GM23248 (cell line): Measurements from ENCODE around the gene ADRB2. TPM values are rescaled to one million over a fixed set of nuclear protein-coding genes. Genes with fewer than 3 reads are reported as not detected.

Source experiments
- DNase-seq: peaks from one replicate; pipeline ENCODE4 v3.0.0-alpha.2; 2015
- H2AFZ ChIP-seq: fragments of 200-600 bp; sonication (generic); 2 replicates; pipeline ENCODE4 v1.6.1; 2016; ENCODE audit warnings: antibody characterized with exemption
- H3F3A ChIP-seq: fragments of 200-600 bp; sonication (generic); 2 replicates; pipeline ENCODE4 v1.6.1; 2016; ENCODE audit warnings: mild to moderate bottlenecking, antibody characterized with exemption, mixed run types; ENCODE audit not compliant: insufficient read depth
- H3K27ac ChIP-seq: fragments of 200-600 bp; sonication (generic); 2 replicates; pipeline ENCODE4 v1.5.1; 2016; ENCODE audit warnings: mild to moderate bottlenecking
- H3K27me3 ChIP-seq: fragments of 200-600 bp; sonication (generic); replicated peaks from 2 replicates; pipeline ENCODE4 v1.6.1; 2016; ENCODE audit warnings: mild to moderate bottlenecking; ENCODE audit not compliant: insufficient read depth
- H3K36me3 ChIP-seq: fragments of 200-600 bp; sonication (generic); 2 replicates; pipeline ENCODE4 v1.6.1; 2016; ENCODE audit warnings: low read depth, mild to moderate bottlenecking
- H3K4me1 ChIP-seq: fragments of 200-600 bp; sonication (generic); 2 replicates; pipeline ENCODE4 v1.6.1; 2016; ENCODE audit warnings: mild to moderate bottlenecking; ENCODE audit not compliant: insufficient read depth
- H3K4me2 ChIP-seq: fragments of 200-600 bp; sonication (generic); one replicate; pipeline ENCODE4 v1.6.1; 2016; ENCODE audit warnings: mild to moderate bottlenecking; ENCODE audit not compliant: unreplicated experiment
- H3K4me3 ChIP-seq: fragments of 200-600 bp; sonication (generic); 2 replicates; pipeline ENCODE4 v1.5.1; 2016; ENCODE audit warnings: mild to moderate bottlenecking
- H3K79me2 ChIP-seq: fragments of 200-600 bp; sonication (generic); 2 replicates; pipeline ENCODE4 v1.6.1; 2016; ENCODE audit warnings: mild to moderate bottlenecking; ENCODE audit not compliant: insufficient read depth
- H3K9ac ChIP-seq: fragments of 200-600 bp; sonication (generic); 2 replicates; pipeline ENCODE4 v1.6.1; 2016; ENCODE audit warnings: mild to moderate bottlenecking
- H3K9me2 ChIP-seq: fragments of 200-600 bp; sonication (generic); 2 replicates; pipeline ENCODE4 v1.6.1; 2016; ENCODE audit warnings: mixed run types, mild to moderate bottlenecking, moderate library complexity; ENCODE audit not compliant: insufficient read depth
- H3K9me3 ChIP-seq: fragments of 200-600 bp; sonication (generic); one replicate; pipeline ENCODE4 v1.6.1; 2017; ENCODE audit warnings: low read depth
- H4K20me1 ChIP-seq: fragments of 200-600 bp; sonication (generic); 2 replicates; pipeline ENCODE4 v1.6.0; 2016; ENCODE audit not compliant: insufficient read depth
- EZH2 ChIP-seq: fragments of 200-600 bp; sonication (generic); IDR thresholded peaks from 2 replicates; pipeline ENCODE4 v1.6.1; 2018; ENCODE audit warnings: antibody characterized with exemption, mild to moderate bottlenecking; ENCODE audit not compliant: insufficient read depth, poor library complexity, severe bottlenecking
- EZH2phosphoT487 ChIP-seq: fragments of 200-600 bp; sonication (generic); IDR thresholded peaks from 2 replicates; pipeline ENCODE4 v1.6.1; 2018; ENCODE audit warnings: antibody characterized with exemption, moderate library complexity, mild to moderate bottlenecking, low read depth; ENCODE audit not compliant: insufficient read depth
- WGBS, 2 experiments: methylation state at CpG; one replicate each; pipeline ENCODE4 v1.1.6; 2015 to 2017; ENCODE audit warnings: low lambda C conversion rate in 2 of 2, low coverage in 1 of 2; ENCODE audit errors: missing lambda C conversion rate in 2 of 2; 5-methylcytosine and 5-hydroxymethylcytosine counted together
- in situ Hi-C: fragments of 300-500 bp; cut with MboI; formaldehyde crosslinking; loops from 2 replicates; pipeline ENCODE4 v1.15.0; 2020
- polyA plus RNA-seq: library from polyadenylated mRNA; unstranded; fragments of >200 nt; fragmentation: Nextera tagmentation; extraction: Ambion mirVana; gene quantifications from 2 replicates; pipeline ENCODE4 v1.2.1, GENCODE V29; 2016
- total RNA-seq: library from RNA; depleted of rRNA; stranded (reverse); fragments of >200 nt; shearing (Covaris generic); gene quantifications from 2 replicates; pipeline ENCODE4 v1.2.3, GENCODE V29; 2014

Gene ADRB2
- total and polyA plus RNA-seq, 2 experiments from 2014 or later, result 0.19 to 0.65 TPM

GRCh38 chr5:148840531-148840930, 14.1 kb downstream of the ADRB2 start:
- DNase-seq, result peak; percentile 30
- no peak overlapping the region for H3K9ac ChIP-seq
- TF ChIP-seq EZH2, result no peak
- no peak for TF ChIP-seq EZH2phosphoT487
- H3K9me3 ChIP-seq, result no peaks in the 10 kb centered on the region
- no peak overlapping the region for H3K4me3 ChIP-seq
- in situ Hi-C loops, result no loop called here
- H2AFZ ChIP-seq, result no peak overlapping the region
- 0 out of 2 replicates have a peak, but pooled peaks cover 9% of the 10 kb centered on the region for H3K4me1 ChIP-seq
- no peaks in the 10 kb centered on the region for H3K36me3 ChIP-seq
- H4K20me1 ChIP-seq, result no peaks in the 10 kb centered on the region
- no peaks in the 10 kb centered on the region for H3K9me2 ChIP-seq
- H3F3A ChIP-seq, result no peaks in the 10 kb centered on the region
- 55 to 64% methylated on average over 1 of the region's 1 CpG for WGBS, 2 experiments
- H3K4me2 ChIP-seq, result no peak overlapping the region
- H3K79me2 ChIP-seq, result no peaks in the 10 kb centered on the region
- no peak overlapping the region for H3K27ac ChIP-seq
- no peaks in the 10 kb centered on the region for H3K27me3 ChIP-seq

DNA sequence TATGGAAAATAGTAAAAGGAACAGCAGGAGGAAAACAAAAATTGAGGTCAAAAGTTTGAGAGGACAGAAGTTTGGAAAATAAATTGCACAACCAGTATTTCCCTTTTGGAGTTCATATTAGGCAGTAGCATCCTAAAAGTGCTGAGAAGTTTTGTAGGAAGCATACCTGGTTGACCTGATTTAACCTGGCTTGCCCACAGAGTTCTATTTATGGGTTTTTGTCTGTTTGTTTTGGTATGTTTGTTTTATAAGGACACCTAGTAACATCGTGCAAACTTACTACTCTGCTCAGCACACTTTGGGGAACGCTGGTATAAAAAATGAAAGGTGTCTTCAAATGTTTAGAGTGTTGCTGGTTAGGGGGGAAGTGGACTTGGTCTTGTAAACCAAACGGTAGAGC, 15.1 kb downstream of the ADRB2 start:
- no peaks in the 10 kb centered on the region for H3K79me2 ChIP-seq
- WGBS, 2 experiments, result 77 to 80% methylated on average over 3 of the region's 3 CpGs
- no peaks in the 10 kb centered on the region for H3K9me3 ChIP-seq
- H3K4me1 ChIP-seq, result 0 out of 2 replicates have a peak, but pooled peaks cover 9% of the 10 kb centered on the region
- in situ Hi-C loops, result no loop called here
- TF ChIP-seq EZH2 (no peak), EZH2phosphoT487 (no peak)
- no peaks in the 10 kb centered on the region for H3K9me2 ChIP-seq
- no peaks in the 10 kb centered on the region for H3K36me3 ChIP-seq
- H4K20me1 ChIP-seq, result no peaks in the 10 kb centered on the region
- no peak overlapping the region for H2AFZ ChIP-seq
- no peaks in the 10 kb centered on the region for H3F3A ChIP-seq
- no peaks in the 10 kb centered on the region for H3K27me3 ChIP-seq
- no peak overlapping the region for H3K27ac ChIP-seq
- no peak overlapping the region for H3K4me2 ChIP-seq
- no peak overlapping the region for H3K4me3 ChIP-seq
- no peak overlapping the region for H3K9ac ChIP-seq
- DNase-seq, result no peak

DNA sequence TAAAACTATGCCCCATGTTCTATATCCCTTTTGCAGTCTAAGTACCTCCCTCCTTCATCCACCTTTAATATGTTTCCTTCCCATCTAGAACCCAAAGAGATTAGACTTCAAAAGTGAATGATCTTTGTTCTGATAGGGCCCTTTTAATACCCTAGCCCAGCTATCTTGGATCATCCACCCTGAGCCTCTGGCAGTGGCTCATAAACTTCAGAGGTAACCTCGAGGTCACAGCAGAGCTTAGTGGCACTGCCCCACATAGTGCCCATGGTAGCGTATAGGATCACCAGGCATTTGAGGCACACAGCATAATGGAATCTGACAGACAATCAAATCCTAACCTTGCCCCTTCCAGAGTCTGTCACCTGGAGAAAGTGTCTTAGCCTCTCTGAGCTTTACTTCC, 15.8 kb downstream of the ADRB2 start:
- Histone ChIP-seq H3K27ac (no peak overlapping the region), H3K4me2 (no peak overlapping the region), H3K4me1 (0 out of 2 replicates have a peak, but pooled peaks cover 9% of the 10 kb centered on the region)

DNA sequence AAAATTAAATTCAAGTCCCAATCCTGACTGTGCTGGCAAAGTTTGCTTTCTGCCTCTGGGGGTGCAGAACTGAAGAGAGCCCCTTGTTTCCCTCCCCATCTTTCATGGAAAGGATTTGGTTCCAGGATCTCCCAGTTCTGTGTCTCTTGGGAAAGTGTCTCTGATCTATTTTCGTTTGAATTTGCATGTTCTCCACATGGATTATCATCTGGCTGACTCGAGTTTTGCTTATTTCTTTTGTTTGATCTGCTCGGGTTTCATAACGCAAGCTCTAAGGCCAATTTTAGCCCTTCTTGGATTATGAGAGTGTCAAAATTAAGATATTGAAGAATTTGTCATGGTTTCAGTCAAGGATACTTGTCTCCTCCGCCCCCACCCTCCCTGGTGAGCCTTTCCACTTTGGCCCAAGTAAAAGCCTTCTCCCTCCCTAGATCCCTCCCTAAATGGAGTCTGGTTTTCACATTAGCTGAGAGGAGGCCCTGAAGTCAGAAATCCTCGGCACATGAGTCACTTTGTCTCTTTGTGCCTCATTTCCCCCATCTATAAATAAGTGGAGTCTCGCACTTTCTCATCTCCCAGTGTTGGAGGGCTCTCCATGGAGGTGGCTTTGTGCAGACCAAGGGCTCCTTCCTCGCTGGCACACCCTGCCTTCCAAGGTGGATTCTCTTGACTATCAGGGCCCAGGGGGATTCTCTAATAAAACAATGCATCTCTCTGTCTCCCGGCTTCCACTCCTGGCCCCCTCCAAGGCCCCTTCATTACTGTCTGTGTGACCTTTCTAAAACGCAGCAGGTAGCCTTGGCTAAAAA, 17.3 kb downstream of the ADRB2 start:
- no peak overlapping the region for H3K27ac ChIP-seq
- H3K79me2 ChIP-seq, result no peaks in the 10 kb centered on the region
- 40 to 44% methylated on average over 10 of the region's 10 CpGs for WGBS, 2 experiments
- H3K9me2 ChIP-seq, result no peaks in the 10 kb centered on the region
- H3K36me3 ChIP-seq, result no peaks in the 10 kb centered on the region
- H3F3A ChIP-seq, result no peaks in the 10 kb centered on the region
- H3K4me1 ChIP-seq, result 0 out of 2 replicates have a peak, but pooled peaks cover 9% of the 10 kb centered on the region
- H4K20me1 ChIP-seq, result no peaks in the 10 kb centered on the region
- no peak overlapping the region for H3K9ac ChIP-seq
- TF ChIP-seq EZH2, result no peak
- no peak for TF ChIP-seq EZH2phosphoT487
- no peaks in the 10 kb centered on the region for H3K9me3 ChIP-seq
- H3K27me3 ChIP-seq, result no peaks in the 10 kb centered on the region
- H3K4me2 ChIP-seq, result no peak overlapping the region
- peak; percentile 46 for DNase-seq
- H3K4me3 ChIP-seq, result no peak overlapping the region
- in situ Hi-C loops, result no loop called here
- H2AFZ ChIP-seq, result peak overlapping the region; percentile 34; the same call in 1 of the 2 replicates

More for the DNA sequence above, 15.8 kb downstream of the ADRB2 start:
- H3K4me3 ChIP-seq, result no peak overlapping the region
- no peak overlapping the region for H2AFZ ChIP-seq
- H3K79me2 ChIP-seq, result no peaks in the 10 kb centered on the region
- 88 to 100% methylated on average over 2 of the region's 2 CpGs for WGBS, 2 experiments
- H3K27me3 ChIP-seq, result no peaks in the 10 kb centered on the region
- in situ Hi-C loops, result no loop called here
- H3K36me3 ChIP-seq, result no peaks in the 10 kb centered on the region
- TF ChIP-seq EZH2phosphoT487, result no peak
- TF ChIP-seq EZH2, result no peak
- H3K9me2 ChIP-seq, result no peaks in the 10 kb centered on the region
- H3K9ac ChIP-seq, result no peak overlapping the region
- DNase-seq, result no peak
- no peaks in the 10 kb centered on the region for H3K9me3 ChIP-seq
- H4K20me1 ChIP-seq, result no peaks in the 10 kb centered on the region
- H3F3A ChIP-seq, result no peaks in the 10 kb centered on the region
